MM.1S (cell line): ENCODE measurements around the gene MS4A4E.

ENCODE experiments used
- DNase-seq: peaks from one replicate; pipeline ENCODE4 v3.0.0-alpha.2; 2015
- H2AFZ ChIP-seq: fragments of 300-600 bp; sonication (generic); 2 replicates; pipeline ENCODE4 v1.6.0; 2016; ENCODE audit warnings: antibody characterized with exemption, low read length
- H3F3A ChIP-seq: fragments of 300-600 bp; sonication (generic); 2 replicates; pipeline ENCODE4 v1.6.1; 2016; ENCODE audit warnings: mild to moderate bottlenecking, antibody characterized with exemption, low read length, moderate library complexity, mixed read lengths; ENCODE audit not compliant: insufficient read depth
- H3K27ac ChIP-seq: fragments of 300-600 bp; sonication (generic); 2 replicates; pipeline ENCODE4 v1.5.1; 2016; ENCODE audit warnings: mild to moderate bottlenecking, low read length
- H3K27me3 ChIP-seq: fragments of 300-600 bp; sonication (generic); replicated peaks from 2 replicates; pipeline ENCODE4 v1.6.0; 2016; ENCODE audit warnings: low read length; ENCODE audit not compliant: insufficient read depth
- H3K36me3 ChIP-seq: fragments of 300-600 bp; sonication (generic); replicated peaks from 2 replicates; pipeline ENCODE4 v1.6.1; 2016; ENCODE audit warnings: mild to moderate bottlenecking, low read length, mixed read lengths; ENCODE audit not compliant: insufficient read depth
- H3K4me1 ChIP-seq: fragments of 300-600 bp; sonication (generic); 2 replicates; pipeline ENCODE4 v1.6.1; 2016; ENCODE audit warnings: low read length, mixed read lengths
- H3K4me2 ChIP-seq: fragments of 300-600 bp; sonication (generic); 2 replicates; pipeline ENCODE4 v1.6.0; 2016; ENCODE audit warnings: low read depth, low read length
- H3K4me3 ChIP-seq: fragments of 300-600 bp; sonication (generic); 2 replicates; pipeline ENCODE4 v1.5.1; 2016; ENCODE audit warnings: low read length, mixed read lengths
- H3K79me2 ChIP-seq: fragments of 300-600 bp; sonication (generic); 2 replicates; pipeline ENCODE4 v1.6.1; 2016; ENCODE audit warnings: mixed run types, low read length, mixed read lengths
- H3K9ac ChIP-seq: fragments of 300-600 bp; sonication (generic); 2 replicates; pipeline ENCODE4 v1.6.1; 2016; ENCODE audit warnings: low read length, mixed read lengths
- H3K9me2 ChIP-seq: fragments of 300-600 bp; sonication (generic); replicated peaks from 2 replicates; pipeline ENCODE4 v1.6.1; 2016; ENCODE audit warnings: mild to moderate bottlenecking, low read length, mixed read lengths; ENCODE audit not compliant: insufficient read depth
- H3K9me3 ChIP-seq: fragments of 300-600 bp; sonication (generic); replicated peaks from 2 replicates; pipeline ENCODE4 v1.6.1; 2016; ENCODE audit warnings: mild to moderate bottlenecking, low read length, mixed read lengths; ENCODE audit not compliant: insufficient read depth
- H4K20me1 ChIP-seq: fragments of 300-600 bp; sonication (generic); 2 replicates; pipeline ENCODE4 v1.6.1; 2016; ENCODE audit warnings: mild to moderate bottlenecking, low read length, moderate library complexity, mixed read lengths; ENCODE audit not compliant: insufficient read depth
- EZH2 ChIP-seq: fragments of 300-600 bp; sonication (generic); optimal IDR thresholded peaks from 2 replicates; pipeline ENCODE3; 2017; ENCODE audit warnings: low read depth, mild to moderate bottlenecking, antibody characterized with exemption, low read length, mixed read lengths
- EZH2phosphoT487 ChIP-seq: fragments of 300-600 bp; sonication (generic); IDR thresholded peaks from 2 replicates; pipeline ENCODE4 v1.6.1; 2018; ENCODE audit warnings: antibody characterized with exemption, low read length
- TF ChIP-seq, protein P1 (sequence below): fragments of 300-600 bp; sonication (generic); IDR thresholded peaks from 2 replicates; pipeline ENCODE4 v1.5.1; 2016; ENCODE audit warnings: antibody characterized with exemption, low read length, mixed read lengths

Gene MS4A4E

GRCh38 chr11:60263402-60263801 lies 20.5 kb upstream of the MS4A4E start:
- Histone ChIP-seq H3K9me2 (no peaks in the 10 kb centered on the region), H2AFZ (no peak overlapping the region), H4K20me1 (no peaks in the 10 kb centered on the region), H3K4me1 (no peaks in the 10 kb centered on the region), H3K4me2 (no peak overlapping the region), H3F3A (no peaks in the 10 kb centered on the region), H3K36me3 (no peaks in the 10 kb centered on the region), H3K79me2 (no peaks in the 10 kb centered on the region), H3K4me3 (no peak overlapping the region), H3K9ac (no peak overlapping the region), H3K27me3 (no peaks in the 10 kb centered on the region), H3K9me3 (no peaks in the 10 kb centered on the region), H3K27ac (no peak overlapping the region)
- no peak for DNase-seq
- TF ChIP-seq, protein P1, sequence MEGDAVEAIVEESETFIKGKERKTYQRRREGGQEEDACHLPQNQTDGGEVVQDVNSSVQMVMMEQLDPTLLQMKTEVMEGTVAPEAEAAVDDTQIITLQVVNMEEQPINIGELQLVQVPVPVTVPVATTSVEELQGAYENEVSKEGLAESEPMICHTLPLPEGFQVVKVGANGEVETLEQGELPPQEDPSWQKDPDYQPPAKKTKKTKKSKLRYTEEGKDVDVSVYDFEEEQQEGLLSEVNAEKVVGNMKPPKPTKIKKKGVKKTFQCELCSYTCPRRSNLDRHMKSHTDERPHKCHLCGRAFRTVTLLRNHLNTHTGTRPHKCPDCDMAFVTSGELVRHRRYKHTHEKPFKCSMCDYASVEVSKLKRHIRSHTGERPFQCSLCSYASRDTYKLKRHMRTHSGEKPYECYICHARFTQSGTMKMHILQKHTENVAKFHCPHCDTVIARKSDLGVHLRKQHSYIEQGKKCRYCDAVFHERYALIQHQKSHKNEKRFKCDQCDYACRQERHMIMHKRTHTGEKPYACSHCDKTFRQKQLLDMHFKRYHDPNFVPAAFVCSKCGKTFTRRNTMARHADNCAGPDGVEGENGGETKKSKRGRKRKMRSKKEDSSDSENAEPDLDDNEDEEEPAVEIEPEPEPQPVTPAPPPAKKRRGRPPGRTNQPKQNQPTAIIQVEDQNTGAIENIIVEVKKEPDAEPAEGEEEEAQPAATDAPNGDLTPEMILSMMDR, result no peak
- TF ChIP-seq EZH2phosphoT487, result no peak
- TF ChIP-seq EZH2, result no peak

DNA sequence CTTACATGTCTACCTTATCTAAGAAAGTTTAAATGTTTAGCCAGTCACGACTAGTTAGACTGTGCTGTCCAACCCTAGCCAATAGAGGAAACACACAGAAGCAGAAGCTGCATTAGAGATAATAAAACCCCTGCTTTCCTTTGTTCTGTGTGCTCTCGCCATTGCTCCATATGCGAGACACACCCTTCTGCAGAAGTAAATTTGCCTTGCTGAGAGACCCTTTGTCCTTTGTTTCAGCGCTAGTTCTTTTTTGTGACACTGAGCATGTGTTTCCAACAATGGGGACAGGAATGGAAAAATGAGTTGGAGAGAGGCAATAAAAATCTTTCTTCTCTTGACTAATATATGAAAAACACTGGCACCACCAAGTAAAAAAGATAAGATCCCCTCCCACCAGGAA lies 18.1 kb upstream of the MS4A4E start:
- no peaks in the 10 kb centered on the region for H3K36me3 ChIP-seq

GRCh38 chr11:60257956-60258722 lies 15.2 kb upstream of the MS4A4E start:
- Histone ChIP-seq H3K9ac (no peak overlapping the region), H3K4me2 (no peak overlapping the region)

More for the DNA sequence above, 18.1 kb upstream of the MS4A4E start:
- H3K79me2 ChIP-seq, result no peaks in the 10 kb centered on the region
- no peaks in the 10 kb centered on the region for H3K27me3 ChIP-seq
- no peak overlapping the region for H3K4me3 ChIP-seq
- H3K9me3 ChIP-seq, result no peaks in the 10 kb centered on the region
- H3F3A ChIP-seq, result no peaks in the 10 kb centered on the region
- no peak overlapping the region for H3K27ac ChIP-seq
- DNase-seq, result no peak
- no peak overlapping the region for H2AFZ ChIP-seq
- H3K4me2 ChIP-seq, result no peak overlapping the region
- TF ChIP-seq EZH2phosphoT487, result no peak
- H3K4me1 ChIP-seq, result no peaks in the 10 kb centered on the region
- H3K9me2 ChIP-seq, result no peaks in the 10 kb centered on the region
- no peaks in the 10 kb centered on the region for H4K20me1 ChIP-seq
- H3K9ac ChIP-seq, result no peak overlapping the region

More at GRCh38 chr11:60257956-60258722, 15.2 kb upstream of the MS4A4E start:
- no peak overlapping the region for H3K4me3 ChIP-seq
- H4K20me1 ChIP-seq, result no peaks in the 10 kb centered on the region
- H3K9me2 ChIP-seq, result no peaks in the 10 kb centered on the region
- no peaks in the 10 kb centered on the region for H3K9me3 ChIP-seq
- H2AFZ ChIP-seq, result no peak overlapping the region
- no peak overlapping the region for H3K27ac ChIP-seq
- DNase-seq, result no peak
- TF ChIP-seq EZH2phosphoT487, result no peak
- TF ChIP-seq, protein P1, result no peak
- no peak for TF ChIP-seq EZH2
- no peaks in the 10 kb centered on the region for H3F3A ChIP-seq
- no peaks in the 10 kb centered on the region for H3K79me2 ChIP-seq
- no peaks in the 10 kb centered on the region for H3K27me3 ChIP-seq
- H3K4me1 ChIP-seq, result no peaks in the 10 kb centered on the region
- H3K36me3 ChIP-seq, result no peaks in the 10 kb centered on the region
